T-helper 17 cell (primary cell): ENCODE results near the gene ADAMTS20. TPM values are rescaled to one million over a fixed set of nuclear protein-coding genes. Genes with fewer than 3 reads are reported as not detected.

Experiments
- ATAC-seq: fragments of 150-1000 bp; cut with Tn5 transposase; 2 replicates; pipeline ENCODE4 v1.10.0; 2021; ENCODE audit warnings: mild to moderate bottlenecking, moderate library complexity
- DNase-seq, 3 donors: peaks; one replicate each; pipeline versions ENCODE4 v3.0.0 to v3.0.0-alpha.2; 2020 to 2021
- H3K9me3 ChIP-seq: one replicate; pipeline ENCODE4 v1.7.0; 2013; ENCODE audit warnings: low read length, mild to moderate bottlenecking; ENCODE audit not compliant: control insufficient read depth, poor library complexity, severe bottlenecking
- H3K27ac Mint-ChIP-seq: one replicate; pipeline ENCODE4 v1.8.0; 2022; ENCODE audit warnings: mild to moderate bottlenecking, moderate library complexity, mixed read lengths
- H3K27me3 Mint-ChIP-seq: one replicate; pipeline ENCODE4 v1.8.0; 2022; ENCODE audit warnings: mixed read lengths
- H3K36me3 Mint-ChIP-seq: one replicate; pipeline ENCODE4 v1.8.0; 2022; ENCODE audit warnings: low read depth, mixed read lengths
- H3K4me1 Mint-ChIP-seq: one replicate; pipeline ENCODE4 v1.8.0; 2022; ENCODE audit warnings: mild to moderate bottlenecking, mixed read lengths
- H3K4me3 Mint-ChIP-seq: one replicate; pipeline ENCODE4 v1.8.0; 2022; ENCODE audit warnings: mild to moderate bottlenecking, moderate library complexity, mixed read lengths
- total RNA-seq, 4 donors: library from RNA in 2 of 4; stranded (reverse) in 2 of 4; gene quantifications; one replicate each; pipeline ENCODE4 v1.2.3 and lab custom pipeline; 2022 to 2026

Gene ADAMTS20
- total RNA-seq, 2 donors from 2014 or later: not detected

GRCh38 chr12:43459285-43459684 lies 92.7 kb downstream of the ADAMTS20 start:
- no peak for DNase-seq
- H3K27ac Mint-ChIP-seq: no peak overlapping the region
- H3K9me3 ChIP-seq: no peaks in the 10 kb centered on the region
- no peak overlapping the region for H3K4me3 Mint-ChIP-seq
- H3K4me1 Mint-ChIP-seq: no peaks in the 10 kb centered on the region
- no peaks in the 10 kb centered on the region for H3K27me3 Mint-ChIP-seq
- H3K36me3 Mint-ChIP-seq: no peaks in the 10 kb centered on the region
- ATAC-seq: no peak

- H3K36me3 Mint-ChIP-seq: no peaks in the 10 kb centered on the region
- H3K27ac Mint-ChIP-seq: no peak overlapping the region
- no peaks in the 10 kb centered on the region for H3K4me1 Mint-ChIP-seq
- no peaks in the 10 kb centered on the region for H3K27me3 Mint-ChIP-seq
- no peaks in the 10 kb centered on the region for H3K9me3 ChIP-seq
- H3K4me3 Mint-ChIP-seq: no peak overlapping the region
- no peak for ATAC-seq
- DNase-seq: no peak
These were observed 98.2 kb downstream of the ADAMTS20 start for GRCh38 chr12:43453761-43454160.

- Mint-ChIP-seq H3K4me1 (no peaks in the 10 kb centered on the region), H3K27me3 (peaks cover 15% of the 10 kb centered on the region), H3K36me3 (no peaks in the 10 kb centered on the region), H3K4me3 (no peak overlapping the region), H3K27ac (no peak overlapping the region)
- H3K9me3 ChIP-seq: no peaks in the 10 kb centered on the region
- ATAC-seq: no peak
- DNase-seq: peak in 1 of 3 donors; percentile 21
These were observed 107.0 kb downstream of the ADAMTS20 start for GRCh38 chr12:43444940-43445564.

GRCh38 chr12:43436597-43436996 lies 115.4 kb downstream of the ADAMTS20 start:
- no peaks in the 10 kb centered on the region for H3K4me1 Mint-ChIP-seq
- H3K9me3 ChIP-seq: no peaks in the 10 kb centered on the region
- DNase-seq: no peak
- H3K27ac Mint-ChIP-seq: no peak overlapping the region
- ATAC-seq: no peak
- no peaks in the 10 kb centered on the region for H3K36me3 Mint-ChIP-seq
- peaks cover 12% of the 10 kb centered on the region for H3K27me3 Mint-ChIP-seq
- no peak overlapping the region for H3K4me3 Mint-ChIP-seq

- Mint-ChIP-seq H3K4me1 (no peaks in the 10 kb centered on the region), H3K36me3 (no peaks in the 10 kb centered on the region), H3K27ac (no peak overlapping the region), H3K27me3 (peaks cover 12% of the 10 kb centered on the region), H3K4me3 (no peak overlapping the region)
- DNase-seq (no peak), ATAC-seq (no peak)
- H3K9me3 ChIP-seq: no peaks in the 10 kb centered on the region
These were observed 117.4 kb downstream of the ADAMTS20 start for GRCh38 chr12:43434614-43435013.

- DNase-seq: no peak
- Mint-ChIP-seq H3K36me3 (no peaks in the 10 kb centered on the region), H3K4me1 (no peaks in the 10 kb centered on the region), H3K27me3 (no peaks in the 10 kb centered on the region), H3K4me3 (no peak overlapping the region), H3K27ac (no peak overlapping the region)
- ATAC-seq: no peak
- no peaks in the 10 kb centered on the region for H3K9me3 ChIP-seq
These were observed 123.9 kb downstream of the ADAMTS20 start for GRCh38 chr12:43428088-43428600.

- Mint-ChIP-seq H3K27ac (no peak overlapping the region), H3K4me3 (no peak overlapping the region), H3K4me1 (no peaks in the 10 kb centered on the region), H3K27me3 (no peaks in the 10 kb centered on the region), H3K36me3 (no peaks in the 10 kb centered on the region)
- ATAC-seq (no peak), DNase-seq (no peak)
- H3K9me3 ChIP-seq: no peaks in the 10 kb centered on the region
These were observed 126.6 kb downstream of the ADAMTS20 start for GRCh38 chr12:43425361-43425760.

GRCh38 chr12:43416981-43417380 lies 135.0 kb downstream of the ADAMTS20 start:
- peaks cover 6% of the 10 kb centered on the region for H3K27me3 Mint-ChIP-seq
- no peaks in the 10 kb centered on the region for H3K36me3 Mint-ChIP-seq
- DNase-seq: no peak
- no peaks in the 10 kb centered on the region for H3K9me3 ChIP-seq
- H3K27ac Mint-ChIP-seq: no peak overlapping the region
- no peak overlapping the region for H3K4me3 Mint-ChIP-seq
- ATAC-seq: no peak
- no peaks in the 10 kb centered on the region for H3K4me1 Mint-ChIP-seq

- Mint-ChIP-seq H3K27ac (no peak overlapping the region), H3K36me3 (no peaks in the 10 kb centered on the region), H3K4me3 (no peak overlapping the region), H3K4me1 (no peaks in the 10 kb centered on the region), H3K27me3 (no peaks in the 10 kb centered on the region)
- no peaks in the 10 kb centered on the region for H3K9me3 ChIP-seq
- no peak for ATAC-seq
- no peak for DNase-seq
These were observed 144.0 kb downstream of the ADAMTS20 start for GRCh38 chr12:43407816-43408645.

GRCh38 chr12:43406801-43407200 lies 145.2 kb downstream of the ADAMTS20 start:
- Mint-ChIP-seq H3K27ac (no peak overlapping the region), H3K4me1 (no peaks in the 10 kb centered on the region), H3K27me3 (no peaks in the 10 kb centered on the region), H3K36me3 (no peaks in the 10 kb centered on the region), H3K4me3 (no peak overlapping the region)
- DNase-seq (no peak), ATAC-seq (no peak)
- no peaks in the 10 kb centered on the region for H3K9me3 ChIP-seq

- Mint-ChIP-seq H3K4me1 (no peaks in the 10 kb centered on the region), H3K27me3 (no peaks in the 10 kb centered on the region), H3K27ac (no peak overlapping the region), H3K36me3 (no peaks in the 10 kb centered on the region), H3K4me3 (no peak overlapping the region)
- no peak for DNase-seq
- ATAC-seq: no peak
- H3K9me3 ChIP-seq: no peaks in the 10 kb centered on the region
These were observed 149.6 kb downstream of the ADAMTS20 start for GRCh38 chr12:43402436-43402835.

GRCh38 chr12:43401096-43401495 lies 150.9 kb downstream of the ADAMTS20 start:
- no peaks in the 10 kb centered on the region for H3K4me1 Mint-ChIP-seq
- H3K36me3 Mint-ChIP-seq: no peaks in the 10 kb centered on the region
- no peaks in the 10 kb centered on the region for H3K9me3 ChIP-seq
- no peaks in the 10 kb centered on the region for H3K27me3 Mint-ChIP-seq
- ATAC-seq: no peak
- no peak overlapping the region for H3K4me3 Mint-ChIP-seq
- no peak for DNase-seq
- no peak overlapping the region for H3K27ac Mint-ChIP-seq

GRCh38 chr12:43396671-43397070 lies 155.3 kb downstream of the ADAMTS20 start:
- Mint-ChIP-seq H3K27me3 (no peaks in the 10 kb centered on the region), H3K4me3 (no peak overlapping the region), H3K36me3 (no peaks in the 10 kb centered on the region), H3K27ac (no peak overlapping the region), H3K4me1 (no peaks in the 10 kb centered on the region)
- H3K9me3 ChIP-seq: no peaks in the 10 kb centered on the region
- ATAC-seq (no peak), DNase-seq (no peak)

- Mint-ChIP-seq H3K4me3 (no peak overlapping the region), H3K36me3 (peaks cover 2% of the 10 kb centered on the region), H3K27ac (no peak overlapping the region), H3K4me1 (no peaks in the 10 kb centered on the region), H3K27me3 (no peaks in the 10 kb centered on the region)
- no peak for ATAC-seq
- DNase-seq: no peak
- no peaks in the 10 kb centered on the region for H3K9me3 ChIP-seq
These were observed 159.9 kb downstream of the ADAMTS20 start for GRCh38 chr12:43392116-43392515.
